Activated T-helper 1 cell treated with anti-CD3 and anti-CD28 coated beads, Interleukin-12 subunit alpha, Interleukin-12 subunit beta, Interleukin-2, Interleukin-4 antibody, amounts not matched to agents 30 ng/mL and 10 ng/mL and 1 ng/mL, durations not matched to agents 14 hours and 24 hours and 36 hours (primary cell): ENCODE data around the gene LEFTY1. TPM values are rescaled to one million over a fixed set of nuclear protein-coding genes. Genes with fewer than 3 reads are reported as not detected.
"Not testable (repeated sequence)": the region's sequence is repeated elsewhere in the genome, so short reads cannot be mapped to it uniquely, and the experiment has no call there.

ENCODE experiments used
- DNase-seq: peaks from one replicate; pipeline ENCODE4 v3.0.0; 2021; ENCODE audit warnings: low spot score
- H3K27ac Mint-ChIP-seq: one replicate; pipeline ENCODE4 v1.8.0; 2021; ENCODE audit warnings: mild to moderate bottlenecking, mixed read lengths
- H3K27me3 Mint-ChIP-seq: one replicate; pipeline ENCODE4 v1.8.0; 2022; ENCODE audit warnings: mild to moderate bottlenecking, moderate library complexity, mixed read lengths; ENCODE audit not compliant: insufficient read depth
- H3K36me3 Mint-ChIP-seq: one replicate; pipeline ENCODE4 v1.8.0; 2021; ENCODE audit warnings: low read depth, mixed read lengths
- H3K4me1 Mint-ChIP-seq: one replicate; pipeline ENCODE4 v1.8.0; 2021; ENCODE audit warnings: low read depth, mixed read lengths
- H3K4me3 Mint-ChIP-seq: one replicate; pipeline ENCODE4 v1.8.0; 2021; ENCODE audit warnings: mild to moderate bottlenecking, moderate library complexity, mixed read lengths
- H3K9me3 Mint-ChIP-seq: one replicate; pipeline ENCODE4 v1.8.0; 2021; ENCODE audit warnings: mixed read lengths
- intact Hi-C: fragments of 100-400 bp; cut with micrococcal nuclease; formaldehyde crosslinking; loops from one replicate; pipeline ENCODE4 v1.15.1; 2024
- total RNA-seq: library from RNA; stranded (reverse); gene quantifications from 2 replicates; pipeline ENCODE4 v1.2.3, GENCODE V29; 2022

The LEFTY1 gene
- total RNA-seq, 1 donor from 2014 or later, result not detected

DNA sequence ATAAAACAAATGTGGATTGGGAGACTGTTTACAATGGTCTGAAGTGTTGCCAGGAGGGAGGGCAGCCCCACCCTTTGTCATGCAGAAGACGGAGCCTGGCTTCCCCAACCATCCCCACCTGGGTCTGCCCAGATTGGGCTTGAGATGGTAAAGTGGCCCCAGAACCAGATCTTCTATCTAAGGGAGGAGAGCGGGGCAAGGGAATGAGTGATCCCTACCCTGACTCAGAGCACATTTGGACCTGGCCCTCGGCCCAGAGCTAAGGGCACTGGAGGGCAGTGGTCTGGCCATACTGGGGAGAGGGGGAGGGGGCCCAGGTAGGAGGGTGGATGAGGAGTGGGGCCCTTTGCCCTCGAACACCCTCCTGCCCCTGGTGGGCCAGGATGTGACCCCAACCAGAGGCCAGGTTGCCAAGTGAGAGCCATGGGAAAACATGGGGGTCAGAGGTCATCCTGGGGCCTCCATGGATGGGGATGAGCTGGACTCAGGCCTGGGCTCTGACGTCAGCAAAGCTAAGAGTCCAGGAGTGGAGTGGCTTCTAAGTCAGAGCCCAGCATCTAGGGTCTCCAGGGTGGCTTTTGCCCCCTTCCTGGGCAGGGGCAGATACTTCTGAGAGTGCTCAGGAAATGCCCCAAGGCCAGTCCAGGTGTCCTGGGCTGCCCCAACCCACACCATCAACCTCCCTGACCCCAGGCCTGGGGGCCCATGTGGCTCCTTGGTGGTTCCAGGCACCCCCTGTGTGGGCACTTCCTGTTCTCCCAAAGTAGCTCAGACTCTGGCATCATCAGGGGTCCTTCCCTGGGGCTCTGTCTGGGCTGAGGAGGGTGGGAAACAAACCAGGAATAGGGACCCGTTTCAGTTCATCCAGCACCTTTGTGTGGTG, 1.6 kb upstream of the LEFTY1 start:
- Mint-ChIP-seq H3K4me1 (peaks cover 15% of the 10 kb centered on the region), H3K27ac (no peak overlapping the region), H3K4me3 (no peak overlapping the region), H3K27me3 (peaks cover 33% of the 10 kb centered on the region), H3K36me3 (no peaks in the 10 kb centered on the region), H3K9me3 (no peaks in the 10 kb centered on the region)
- DNase-seq, result no peak
- intact Hi-C loops, result no loop called here

DNA sequence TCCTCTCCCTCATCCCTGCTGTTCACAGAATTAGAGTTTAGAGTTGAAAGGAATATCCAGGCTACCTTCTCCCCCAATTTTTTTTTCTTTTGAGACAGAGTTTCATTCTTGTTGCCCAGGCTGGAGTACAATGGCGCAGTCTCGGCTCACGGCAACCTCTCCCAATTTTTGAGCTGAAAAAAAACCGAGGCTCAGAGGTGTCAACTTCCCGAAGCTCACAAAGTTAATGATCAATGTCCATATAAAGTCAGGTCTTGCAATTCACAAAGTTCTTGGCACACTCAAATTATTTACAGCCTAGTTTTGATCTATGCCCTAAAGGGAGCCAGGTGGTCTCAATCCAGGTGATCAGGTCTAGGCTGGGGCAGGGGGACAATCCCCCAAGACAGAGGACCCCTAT, 797 bp upstream of the LEFTY1 start:
- intact Hi-C loops, result no loop called here
- Mint-ChIP-seq H3K4me1 (peaks cover 15% of the 10 kb centered on the region), H3K36me3 (no peaks in the 10 kb centered on the region), H3K27ac (no peak overlapping the region), H3K9me3 (no peaks in the 10 kb centered on the region), H3K27me3 (peaks cover 34% of the 10 kb centered on the region), H3K4me3 (no peak overlapping the region)
- no peak for DNase-seq

DNA sequence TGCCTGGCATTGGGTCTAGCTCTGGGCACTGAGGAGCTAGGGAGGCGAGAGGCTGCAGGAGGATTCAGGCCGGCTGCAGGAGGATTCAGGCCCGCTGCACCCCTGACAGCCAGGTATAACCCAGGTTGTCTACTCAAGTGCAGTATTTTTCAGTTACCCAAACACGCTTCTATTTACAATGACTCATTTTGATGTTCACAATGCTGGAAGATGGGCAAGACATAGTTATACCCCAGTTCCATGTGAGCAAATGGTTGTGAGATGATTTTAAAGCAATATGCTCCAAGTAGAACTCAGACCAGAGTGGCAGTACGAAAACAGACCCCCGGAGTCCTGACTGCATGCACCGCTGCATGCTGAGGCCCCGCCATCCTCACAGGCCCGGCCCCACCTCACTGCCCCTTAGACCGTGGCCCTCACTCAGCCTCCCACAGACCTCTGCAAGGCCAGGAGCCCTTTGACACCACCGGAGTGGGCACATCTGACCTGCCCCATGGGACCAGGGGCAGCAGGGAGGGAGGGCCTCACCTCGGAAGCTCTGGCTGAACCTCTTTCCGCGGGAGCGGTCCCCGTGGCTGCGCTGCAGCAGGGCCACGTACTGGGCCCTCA, 553 bp downstream of the LEFTY1 start:
- Mint-ChIP-seq H3K4me3 (no peak overlapping the region), H3K27ac (no peak overlapping the region), H3K4me1 (peaks cover 16% of the 10 kb centered on the region), H3K36me3 (peaks cover 2% of the 10 kb centered on the region), H3K9me3 (no peaks in the 10 kb centered on the region), H3K27me3 (peaks cover 30% of the 10 kb centered on the region)
- intact Hi-C loops, result no loop called here
- no peak for DNase-seq

DNA sequence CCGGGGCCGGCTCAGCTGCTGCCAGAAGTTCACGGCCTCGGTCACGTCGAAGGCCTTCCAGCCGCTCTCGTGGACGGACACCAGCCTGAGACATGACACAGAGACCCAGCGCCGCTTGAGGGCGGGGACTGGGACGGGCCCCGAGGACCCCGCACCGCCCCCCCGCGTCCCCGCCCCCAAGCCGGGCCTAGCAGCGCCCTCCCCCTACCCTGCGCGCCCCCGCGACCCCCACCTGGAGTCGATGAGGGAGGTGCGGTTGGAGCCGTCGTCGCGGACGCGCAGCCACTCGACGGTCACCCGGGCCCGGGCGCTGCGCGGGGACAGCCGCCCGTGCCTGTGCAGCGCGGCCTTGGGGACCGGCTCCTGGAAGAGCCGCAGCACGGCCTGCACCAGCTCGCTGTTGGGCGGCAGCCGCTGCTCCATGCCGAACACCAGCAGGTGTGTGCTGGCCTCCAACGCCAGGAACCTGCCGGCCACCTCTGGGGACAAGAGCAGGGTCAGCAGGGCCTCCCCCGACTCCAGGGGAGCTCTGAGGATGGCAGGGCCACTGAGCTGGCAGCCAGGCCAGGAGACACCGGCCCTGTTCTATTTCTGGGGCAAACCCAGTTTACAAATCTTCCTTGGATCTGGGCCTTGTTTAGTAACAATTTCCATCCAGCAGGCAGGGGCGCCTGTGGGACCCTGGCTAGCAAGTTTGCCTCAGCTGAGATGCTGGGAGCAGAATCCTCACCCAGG, 1.2 kb downstream of the LEFTY1 start:
- H3K27ac Mint-ChIP-seq, H3K9me3 Mint-ChIP-seq, H3K4me3 Mint-ChIP-seq, intact Hi-C loops, DNase-seq, H3K36me3 Mint-ChIP-seq: not testable (repeated sequence)
- peaks cover 20% of the 10 kb centered on the region for H3K4me1 Mint-ChIP-seq
- peaks cover 29% of the 10 kb centered on the region for H3K27me3 Mint-ChIP-seq

DNA sequence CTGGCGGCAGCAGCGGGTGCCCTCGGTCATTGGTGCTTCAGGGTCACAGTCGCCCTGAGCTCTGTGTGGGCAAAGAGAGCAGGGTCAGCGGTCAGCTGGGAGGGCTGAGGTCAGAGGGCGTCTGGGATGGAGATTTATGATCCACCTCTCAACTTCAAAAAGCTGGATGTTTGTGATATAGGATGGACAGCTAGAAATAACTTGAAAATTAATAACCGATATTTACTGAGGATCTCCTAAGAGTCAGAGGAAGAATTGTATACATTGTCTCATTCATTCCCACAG, 2.0 kb downstream of the LEFTY1 start:
- Mint-ChIP-seq H3K27me3 (peaks cover 26% of the 10 kb centered on the region), H3K36me3 (peaks cover 2% of the 10 kb centered on the region), H3K4me3 (no peak overlapping the region), H3K9me3 (no peaks in the 10 kb centered on the region), H3K27ac (no peak overlapping the region), H3K4me1 (peaks cover 20% of the 10 kb centered on the region)
- no peak for DNase-seq
- intact Hi-C loops, result no loop called here

DNA sequence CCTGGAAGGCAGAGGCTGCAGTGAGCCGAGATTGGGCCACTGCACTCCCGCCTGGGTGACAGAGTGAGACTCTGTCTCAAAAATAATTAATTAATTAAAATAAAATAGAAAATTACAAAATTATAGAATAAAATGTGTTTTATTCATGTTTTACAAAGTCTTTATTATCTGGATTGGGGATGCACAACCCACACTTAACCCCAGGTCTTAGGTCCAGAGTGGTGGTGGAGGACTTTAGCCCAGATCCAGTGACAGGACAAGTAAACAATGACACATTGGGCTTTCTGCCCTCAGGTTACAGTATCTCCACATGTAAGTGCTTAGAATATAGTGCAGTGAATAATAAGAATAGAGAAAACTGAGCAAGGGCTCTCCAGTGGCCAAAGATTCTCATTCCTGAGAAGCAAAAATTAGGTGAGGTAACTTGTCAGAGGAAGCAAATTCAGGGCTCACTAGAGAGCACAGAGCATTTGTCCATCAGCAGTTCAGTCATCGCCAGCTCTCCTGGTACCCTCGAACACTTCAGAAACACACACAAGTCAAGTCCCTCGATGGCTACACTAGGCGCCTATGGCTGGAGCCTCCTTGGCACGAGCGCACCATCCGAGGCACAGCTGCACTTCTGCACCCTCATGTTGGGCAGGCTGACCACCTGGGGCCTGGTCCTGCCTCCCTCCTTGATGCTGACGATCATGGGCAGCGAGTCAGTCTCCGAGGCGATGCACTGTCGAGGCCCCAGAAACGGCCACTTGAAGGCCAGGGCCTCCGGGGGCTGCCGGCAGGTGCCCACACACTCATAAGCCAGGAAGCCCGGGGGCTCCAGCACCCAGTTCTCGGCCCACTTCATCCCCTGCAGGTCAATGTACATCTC, 2.6 kb downstream of the LEFTY1 start:
- Mint-ChIP-seq H3K27ac (no peak overlapping the region), H3K4me3 (no peak overlapping the region), H3K36me3 (peaks cover 2% of the 10 kb centered on the region), H3K4me1 (peaks cover 15% of the 10 kb centered on the region), H3K27me3 (peaks cover 23% of the 10 kb centered on the region), H3K9me3 (no peaks in the 10 kb centered on the region)
- intact Hi-C loops, result no loop called here
- DNase-seq, result no peak

DNA sequence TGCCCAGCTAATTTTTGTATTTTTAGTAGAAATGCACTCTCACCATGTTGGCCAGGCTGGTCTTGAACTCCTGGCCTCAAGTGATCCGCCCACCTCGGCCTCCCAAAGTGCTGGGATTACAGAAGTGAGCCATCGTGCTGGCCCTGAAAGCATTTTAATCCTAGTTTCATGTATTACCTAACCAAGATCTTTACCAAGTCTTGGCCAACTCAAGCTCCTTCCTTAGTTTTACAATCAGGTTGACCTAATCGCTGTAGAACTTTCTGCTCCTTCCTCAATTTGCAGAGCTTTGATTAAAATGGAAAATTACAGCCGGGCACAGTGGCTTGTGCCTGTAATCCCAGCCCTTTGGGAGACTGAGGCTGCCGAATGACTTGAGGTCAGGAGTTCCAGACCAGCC, 3.6 kb downstream of the LEFTY1 start:
- intact Hi-C loops, result no loop called here
- H3K27me3 Mint-ChIP-seq, result peaks cover 20% of the 10 kb centered on the region
- no peak overlapping the region for H3K4me3 Mint-ChIP-seq
- peaks cover 2% of the 10 kb centered on the region for H3K36me3 Mint-ChIP-seq
- no peak for DNase-seq
- peaks cover 21% of the 10 kb centered on the region for H3K4me1 Mint-ChIP-seq
- H3K9me3 Mint-ChIP-seq, result no peaks in the 10 kb centered on the region
- no peak overlapping the region for H3K27ac Mint-ChIP-seq

DNA sequence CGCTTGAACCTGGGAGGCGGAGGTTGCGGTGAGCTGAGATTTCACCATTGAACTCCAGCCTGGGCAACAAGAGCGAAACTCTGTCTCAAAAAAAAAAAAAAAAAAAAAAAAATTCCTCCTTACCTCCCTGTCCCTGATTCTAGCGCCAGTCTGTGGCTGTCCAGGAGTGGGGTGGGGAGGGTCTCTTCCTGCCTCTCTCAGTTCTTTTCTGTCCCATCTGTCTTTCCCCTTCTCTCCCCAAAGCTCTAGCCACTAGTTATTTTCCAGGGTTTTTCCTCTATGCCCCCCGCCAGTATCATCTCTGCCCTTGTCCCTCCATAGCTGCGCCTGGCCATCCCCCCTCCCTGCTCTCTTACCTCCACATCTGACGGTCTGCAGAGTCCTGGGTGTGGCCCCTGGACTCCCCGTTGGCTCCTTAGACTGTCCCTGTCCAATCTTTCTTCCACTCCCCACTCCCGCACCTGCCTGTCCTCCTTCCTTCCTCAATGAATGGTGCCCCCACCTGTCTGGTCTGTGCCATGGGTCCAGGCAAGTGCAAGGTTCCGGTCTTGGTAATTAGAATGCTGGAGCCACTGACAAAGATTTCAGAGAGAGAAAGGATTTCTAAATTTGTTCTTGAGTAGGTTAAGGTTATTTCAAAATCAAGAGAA, 5.2 kb downstream of the LEFTY1 start:
- Mint-ChIP-seq H3K36me3 (peaks cover 2% of the 10 kb centered on the region), H3K27me3 (peaks cover 20% of the 10 kb centered on the region), H3K27ac (peak overlapping the region; percentile 58), H3K4me1 (peaks cover 36% of the 10 kb centered on the region), H3K4me3 (peak overlapping the region; percentile 86), H3K9me3 (no peaks in the 10 kb centered on the region)
- intact Hi-C loops, result loop anchor here (2.0 kb wide), 1 partner anchor 115 kb away; the partner anchor contains the start of gene SDE2
- no peak for DNase-seq

DNA sequence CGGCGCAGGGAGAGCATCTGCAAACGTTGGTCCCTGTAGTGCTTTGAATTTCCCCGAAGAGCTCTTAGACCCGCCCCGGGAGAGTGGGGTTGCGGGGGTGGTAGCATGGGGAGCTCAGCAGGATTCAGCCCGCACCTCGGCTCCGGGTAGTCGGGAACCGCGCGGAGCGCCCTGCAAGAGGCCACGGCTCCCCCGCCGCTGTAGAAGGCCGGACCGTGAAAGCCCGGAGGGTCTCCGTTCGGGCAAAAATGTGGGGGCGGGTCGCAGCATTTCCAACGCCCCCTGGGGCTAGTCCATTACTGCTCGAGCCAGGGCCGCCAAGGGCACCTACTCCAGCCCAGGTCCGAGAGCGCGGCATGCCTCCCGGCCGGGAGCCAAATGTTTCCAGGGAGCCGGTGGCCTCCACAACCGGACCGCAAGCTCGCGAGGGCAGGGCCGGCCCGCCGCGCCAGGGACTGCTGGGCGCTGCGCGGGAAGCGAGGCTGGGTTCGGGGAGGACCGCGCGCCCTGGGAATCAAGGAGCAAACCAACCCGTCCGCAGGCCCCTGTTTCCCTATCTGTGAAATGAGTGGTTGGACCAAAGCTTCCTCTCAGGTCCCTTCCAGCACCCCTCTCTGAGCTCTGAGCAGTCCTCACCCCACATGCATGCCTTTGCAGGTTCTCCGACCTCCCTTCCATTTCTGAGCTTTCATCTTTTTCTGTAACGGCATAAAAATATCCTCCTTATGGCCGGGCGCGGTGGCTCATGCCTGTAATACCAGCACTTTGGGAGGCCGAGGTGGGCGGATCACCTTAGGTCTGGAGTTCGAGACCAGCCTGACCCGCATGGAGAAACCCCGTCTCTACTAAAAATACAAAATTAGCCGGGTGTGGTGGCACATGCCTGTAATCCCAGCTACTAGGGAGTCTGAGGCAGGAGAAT, 6.0 kb downstream of the LEFTY1 start:
- DNase-seq, result peak; percentile 9
- Mint-ChIP-seq H3K4me1 (peaks cover 43% of the 10 kb centered on the region), H3K27me3 (peaks cover 19% of the 10 kb centered on the region), H3K27ac (peak overlapping the region; percentile 76), H3K4me3 (peak overlapping the region; percentile 86), H3K36me3 (peaks cover 8% of the 10 kb centered on the region), H3K9me3 (no peaks in the 10 kb centered on the region)
- intact Hi-C loops, result loop anchor here (1.0 to 2.0 kb wide), 3 partner anchors 14 to 116 kb away; partner anchors contain the start of genes PYCR2 and SDE2

DNA sequence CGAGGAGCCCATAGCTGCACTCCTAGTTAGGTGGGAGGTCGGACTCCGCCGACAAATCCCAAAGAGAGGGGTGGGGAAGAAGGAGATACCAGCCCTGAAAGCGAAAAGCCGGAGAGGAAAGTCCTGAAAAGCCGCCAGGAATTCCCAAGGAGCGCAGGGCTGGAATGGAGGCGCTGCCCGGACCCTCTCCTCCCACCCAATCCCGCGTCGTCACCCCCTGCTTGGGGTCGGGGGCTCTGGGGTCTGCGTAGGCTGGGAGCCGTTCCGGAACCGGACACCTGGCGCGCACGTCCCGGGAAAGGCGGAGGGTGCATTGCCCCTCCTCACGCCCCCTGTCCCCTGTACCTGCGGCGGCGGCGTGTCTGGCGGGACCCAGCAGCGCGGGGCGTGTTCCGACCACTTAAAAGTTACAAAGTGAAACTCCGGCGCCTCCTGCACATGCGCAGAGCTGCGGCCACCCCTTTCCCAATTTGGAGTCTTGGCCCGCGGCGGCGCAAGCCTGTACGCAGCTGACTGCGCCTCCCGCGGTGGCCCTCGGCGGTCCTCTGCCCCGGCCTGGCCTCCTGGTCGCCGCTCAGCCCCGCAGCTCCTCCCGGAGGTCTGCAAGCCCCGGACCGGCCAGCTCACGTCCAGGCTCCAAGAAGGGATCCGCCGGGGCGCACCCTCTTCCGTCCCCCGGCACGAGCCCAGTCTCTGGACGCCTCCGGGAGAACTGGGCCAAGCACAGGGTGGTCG, 6.8 kb downstream of the LEFTY1 start, which contains the start of gene TMEM63A:
TSS of gene TMEM63A (minus strand) at position 422 of the 735 bp plus-strand sequence. CDS start 4,800 bp downstream, outside the sequence.
- Mint-ChIP-seq H3K4me1 (peaks cover 52% of the 10 kb centered on the region), H3K9me3 (no peaks in the 10 kb centered on the region), H3K27ac (peak within 1 kb of the TSS; percentile 77), H3K4me3 (peak within 1 kb of the TSS; percentile 86), H3K36me3 (peaks cover 13% of the 10 kb centered on the region), H3K27me3 (peaks cover 19% of the 10 kb centered on the region)
- peak; percentile 82 for DNase-seq
- intact Hi-C loops, result loop anchor here (1.0 to 2.0 kb wide), 6 partner anchors 15 to 117 kb away; partner anchors contain the start of genes PYCR2, SDE2 and SRP9
